Hepatocyte (in vitro differentiated cells): ENCODE results near the gene MAD2L1. TPM values are rescaled to one million over a fixed set of nuclear protein-coding genes. Genes with fewer than 3 reads are reported as not detected.

ENCODE experiments used
- DNase-seq: peaks from one replicate; pipeline ENCODE4 v3.0.0-alpha.2; 2016; ENCODE audit warnings: low spot score
- H2AFZ ChIP-seq: fragments of 200-600 bp; sonication (generic); 2 replicates; pipeline ENCODE4 v1.6.0; 2016; ENCODE audit warnings: antibody characterized with exemption, mild to moderate bottlenecking
- H3K27ac ChIP-seq: fragments of 200-600 bp; sonication (generic); 2 replicates; pipeline ENCODE4 v1.5.1; 2016; ENCODE audit warnings: mild to moderate bottlenecking
- H3K27me3 ChIP-seq: fragments of 200-600 bp; sonication (generic); 2 replicates; pipeline ENCODE4 v1.6.1; 2016
- H3K36me3 ChIP-seq: fragments of 200-600 bp; sonication (generic); replicated peaks from 2 replicates; pipeline ENCODE4 v1.5.1; 2016; ENCODE audit warnings: low read depth; ENCODE audit not compliant: insufficient read depth
- H3K4me1 ChIP-seq: fragments of 200-600 bp; sonication (generic); 2 replicates; pipeline ENCODE4 v1.5.1; 2016; ENCODE audit warnings: mild to moderate bottlenecking, moderate library complexity; ENCODE audit not compliant: insufficient read depth
- H3K4me2 ChIP-seq: fragments of 200-600 bp; sonication (generic); 2 replicates; pipeline ENCODE4 v1.6.0; 2016
- H3K4me3 ChIP-seq: fragments of 200-600 bp; sonication (generic); 2 replicates; pipeline ENCODE4 v1.5.1; 2016; ENCODE audit warnings: mild to moderate bottlenecking
- H3K79me2 ChIP-seq: fragments of 200-600 bp; sonication (generic); 2 replicates; pipeline ENCODE4 v1.6.0; 2017; ENCODE audit warnings: mild to moderate bottlenecking
- H3K9me2 ChIP-seq: fragments of 200-600 bp; sonication (generic); replicated peaks from 2 replicates; pipeline ENCODE4 v1.6.0; 2017; ENCODE audit warnings: mild to moderate bottlenecking; ENCODE audit not compliant: insufficient read depth
- H3K9me3 ChIP-seq: fragments of 200-600 bp; sonication (generic); 2 replicates; pipeline ENCODE4 v1.5.1; 2016; ENCODE audit warnings: low read depth, mild to moderate bottlenecking
- H4K20me1 ChIP-seq: fragments of 200-600 bp; sonication (generic); 2 replicates; pipeline ENCODE4 v1.6.0; 2016; ENCODE audit warnings: mild to moderate bottlenecking; ENCODE audit not compliant: insufficient read depth, poor library complexity, severe bottlenecking
- CTCF ChIP-seq: fragments of 200-600 bp; sonication (generic); IDR thresholded peaks from 2 replicates; pipeline ENCODE4 v1.5.1; 2016; ENCODE audit warnings: antibody characterized with exemption, mild to moderate bottlenecking; ENCODE audit not compliant: poor library complexity
- EZH2 ChIP-seq: fragments of 200-600 bp; sonication (generic); IDR thresholded peaks from 2 replicates; pipeline ENCODE4 v1.6.1; 2016; ENCODE audit warnings: antibody characterized with exemption, mild to moderate bottlenecking, borderline replicate concordance
- EZH2phosphoT487 ChIP-seq: fragments of 200-600 bp; sonication (generic); IDR thresholded peaks from one replicate; pipeline ENCODE4 v1.6.1; 2018; ENCODE audit warnings: antibody characterized with exemption, mild to moderate bottlenecking, low read depth, moderate library complexity; ENCODE audit not compliant: unreplicated experiment, severe bottlenecking
- WGBS: methylation state at CpG from one replicate; pipeline ENCODE4 v1.1.6; 2016; ENCODE audit warnings: low lambda C conversion rate; ENCODE audit errors: missing lambda C conversion rate; 5-methylcytosine and 5-hydroxymethylcytosine counted together
- polyA plus RNA-seq: library from polyadenylated mRNA; unstranded; fragments of >200 nt; fragmentation: Nextera tagmentation; extraction: Ambion mirVana; gene quantifications from 2 replicates; pipeline ENCODE4 v1.2.1, GENCODE V29; 2016
- total RNA-seq: library from RNA; depleted of rRNA; stranded (reverse); fragments of >200 nt; gene quantifications from 2 replicates; pipeline ENCODE4 v1.2.3, GENCODE V29; 2014

The MAD2L1 gene
- total and polyA plus RNA-seq, 2 experiments from 2014 or later: 13.8 to 21.7 TPM

DNA sequence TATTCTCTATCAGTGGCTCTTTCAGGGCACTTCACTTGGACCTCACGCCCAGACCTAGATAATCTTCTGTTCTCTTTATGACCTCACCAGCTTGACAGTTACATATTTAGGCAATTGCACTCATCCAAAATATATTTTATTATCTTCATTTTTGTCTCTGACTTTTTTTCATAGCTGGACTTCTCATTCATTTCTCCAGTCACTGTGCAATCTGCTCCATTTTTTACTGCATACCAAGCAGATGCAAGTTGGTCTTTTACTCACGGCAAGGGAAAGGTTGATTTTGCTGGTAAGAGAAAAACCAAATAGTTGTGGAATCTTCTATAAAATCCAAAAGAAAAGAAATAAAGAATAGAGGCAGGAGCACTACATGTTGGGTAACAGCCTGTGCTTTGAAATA lies 31.7 kb downstream of the MAD2L1 start:
- no peak for DNase-seq
- no peaks in the 10 kb centered on the region for H4K20me1 ChIP-seq
- H3K27me3 ChIP-seq: peaks cover 7% of the 10 kb centered on the region
- TF ChIP-seq EZH2 (no peak), CTCF (no peak), EZH2phosphoT487 (no peak)
- no peaks in the 10 kb centered on the region for H3K36me3 ChIP-seq
- no peak overlapping the region for H3K4me3 ChIP-seq
- no peak overlapping the region for H2AFZ ChIP-seq
- no peak overlapping the region for H3K4me2 ChIP-seq
- no peaks in the 10 kb centered on the region for H3K4me1 ChIP-seq
- no peaks in the 10 kb centered on the region for H3K9me2 ChIP-seq
- H3K79me2 ChIP-seq: no peaks in the 10 kb centered on the region
- H3K27ac ChIP-seq: no peak overlapping the region
- WGBS: 52% methylated on average over 2 of the region's 2 CpGs
- no peaks in the 10 kb centered on the region for H3K9me3 ChIP-seq

DNA sequence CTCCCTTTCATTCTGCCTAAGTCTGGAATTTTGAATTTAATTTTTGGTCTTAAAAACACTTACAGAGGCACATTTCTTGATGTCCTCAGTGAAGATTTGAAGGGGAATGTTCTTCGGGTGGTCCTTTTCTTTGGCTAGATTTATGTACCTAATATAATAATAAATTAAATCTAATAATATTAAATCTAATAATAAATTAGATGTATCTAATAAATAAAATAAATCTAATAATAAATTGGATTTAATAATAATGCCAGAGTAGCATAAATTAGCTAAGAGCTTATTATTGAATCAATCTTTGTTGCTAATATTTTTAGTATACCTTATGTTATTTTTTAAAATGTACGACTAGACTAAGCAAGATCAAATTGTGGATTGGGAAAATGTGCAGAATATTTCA lies 39.8 kb downstream of the MAD2L1 start:
- Histone ChIP-seq H3K4me1 (no peaks in the 10 kb centered on the region), H3K9me3 (no peaks in the 10 kb centered on the region), H3K79me2 (no peaks in the 10 kb centered on the region), H3K4me2 (no peak overlapping the region), H4K20me1 (no peaks in the 10 kb centered on the region), H3K27me3 (no peaks in the 10 kb centered on the region), H3K9me2 (no peaks in the 10 kb centered on the region), H3K36me3 (no peaks in the 10 kb centered on the region), H2AFZ (no peak overlapping the region), H3K4me3 (no peak overlapping the region), H3K27ac (no peak overlapping the region)
- DNase-seq: no peak
- TF ChIP-seq EZH2: no peak
- no peak for TF ChIP-seq EZH2phosphoT487
- no peak for TF ChIP-seq CTCF
- WGBS: 74% methylated on average over 2 of the region's 2 CpGs

DNA sequence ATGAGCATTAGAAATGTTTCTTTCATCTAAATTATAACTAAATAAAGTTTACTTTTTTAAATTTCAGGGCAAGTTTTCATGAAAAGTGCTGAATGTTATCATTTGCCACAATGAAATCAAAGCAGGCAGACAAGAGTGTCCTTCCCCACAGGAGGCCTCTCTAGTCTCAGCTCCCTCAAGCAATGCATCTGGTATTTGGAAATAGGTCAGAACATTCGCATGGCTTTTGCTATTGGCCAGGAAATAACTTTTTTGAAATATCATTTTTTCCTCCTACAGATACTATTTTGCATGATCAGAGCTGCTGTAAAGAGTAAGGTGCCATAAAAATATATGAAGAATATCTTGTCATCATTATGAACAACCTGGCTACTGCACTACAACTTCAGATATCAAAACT lies 41.1 kb downstream of the MAD2L1 start:
- Histone ChIP-seq H3K9me3 (no peaks in the 10 kb centered on the region), H3K79me2 (no peaks in the 10 kb centered on the region), H3K36me3 (no peaks in the 10 kb centered on the region), H3K27ac (no peak overlapping the region), H3K9me2 (no peaks in the 10 kb centered on the region), H2AFZ (no peak overlapping the region), H3K4me1 (no peaks in the 10 kb centered on the region), H3K27me3 (no peaks in the 10 kb centered on the region), H3K4me2 (no peak overlapping the region), H4K20me1 (no peaks in the 10 kb centered on the region), H3K4me3 (no peak overlapping the region)
- TF ChIP-seq EZH2: no peak
- TF ChIP-seq CTCF: no peak
- TF ChIP-seq EZH2phosphoT487: no peak
- no peak for DNase-seq
- WGBS: 69% methylated on average over 1 of the region's 1 CpG

DNA sequence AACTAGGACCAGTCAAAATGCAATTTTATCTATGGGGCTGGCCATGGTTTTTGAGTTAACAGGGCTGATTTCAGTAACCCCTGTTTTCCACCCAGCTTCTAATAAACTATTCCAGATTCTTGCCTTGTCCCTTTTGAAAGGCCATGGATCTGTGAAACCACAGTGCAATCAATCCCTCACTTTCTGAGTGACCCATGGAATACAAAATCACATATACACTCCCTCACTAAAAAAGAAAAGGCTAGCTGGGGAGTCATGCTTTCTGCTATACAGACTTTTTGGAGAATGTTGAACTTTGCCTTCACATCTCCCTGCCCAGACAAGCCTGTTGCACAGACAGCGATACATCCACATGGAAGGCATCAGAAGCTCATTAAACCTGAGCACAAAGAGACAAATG lies 47.9 kb downstream of the MAD2L1 start:
- Histone ChIP-seq H3K4me3 (no peak overlapping the region), H3K9me2 (no peaks in the 10 kb centered on the region), H3K27me3 (no peaks in the 10 kb centered on the region), H3K36me3 (no peaks in the 10 kb centered on the region), H2AFZ (no peak overlapping the region), H3K9me3 (no peaks in the 10 kb centered on the region), H3K4me2 (no peak overlapping the region), H3K4me1 (peaks cover 6% of the 10 kb centered on the region), H3K79me2 (no peaks in the 10 kb centered on the region), H3K27ac (no peak overlapping the region), H4K20me1 (no peaks in the 10 kb centered on the region)
- WGBS: 91% methylated on average over 1 of the region's 1 CpG
- DNase-seq: no peak
- TF ChIP-seq CTCF: no peak
- TF ChIP-seq EZH2: no peak
- TF ChIP-seq EZH2phosphoT487: no peak
